ENCODE results near the gene FAR1.
A peak's percentile ranks its signal among the peaks of the same experiment; 100 is the strongest.

Gene FAR1

GRCh38 chr11:13776134-13776815 is 107.8 kb downstream of the FAR1 start:
- peaks cover 31% of the 10 kb centered on the region for H3K4me1 Mint-ChIP-seq
- H3K27me3 Mint-ChIP-seq (ENCODE audit: low read depth, poor library complexity), result peaks cover 4% of the 10 kb centered on the region
- peaks cover 11% of the 10 kb centered on the region for H3K9me3 Mint-ChIP-seq
- peak; percentile 33 for DNase-seq
- no peak overlapping the region for H3K4me3 Mint-ChIP-seq
- H3K36me3 Mint-ChIP-seq (ENCODE audit: low read depth), result no peaks in the 10 kb centered on the region
- peak; percentile 52 for TF ChIP-seq CTCF (IDR thresholded peaks at IDR 0.05)
- no peak overlapping the region for H3K27ac Mint-ChIP-seq

- no peak for TF ChIP-seq CTCF (IDR thresholded peaks at IDR 0.05)
- H3K36me3 Mint-ChIP-seq (ENCODE audit: low read depth), result no peaks in the 10 kb centered on the region
- H3K27me3 Mint-ChIP-seq (ENCODE audit: low read depth, poor library complexity), result peaks cover 4% of the 10 kb centered on the region
- peak overlapping the region; percentile 23 for H3K27ac Mint-ChIP-seq
- DNase-seq, result no peak
- peaks cover 31% of the 10 kb centered on the region for H3K4me1 Mint-ChIP-seq
- H3K9me3 Mint-ChIP-seq, result peaks cover 11% of the 10 kb centered on the region
- H3K4me3 Mint-ChIP-seq, result no peak overlapping the region
Measured at GRCh38 chr11:13777341-13777985, 109.0 kb downstream of the FAR1 start.

GRCh38 chr11:13778345-13778744 is 109.9 kb downstream of the FAR1 start:
- Mint-ChIP-seq H3K27ac (no peak overlapping the region), H3K27me3 (ENCODE audit: low read depth, poor library complexity) (peaks cover 4% of the 10 kb centered on the region)

GRCh38 chr11:13781153-13781552 is 112.7 kb downstream of the FAR1 start:
- H3K36me3 Mint-ChIP-seq (ENCODE audit: low read depth), result no peaks in the 10 kb centered on the region
- H3K27ac Mint-ChIP-seq, result no peak overlapping the region
- no peak for DNase-seq
- H3K9me3 Mint-ChIP-seq, result no peaks in the 10 kb centered on the region
- no peak for TF ChIP-seq CTCF (IDR thresholded peaks at IDR 0.05)
- no peak overlapping the region for H3K4me3 Mint-ChIP-seq
- H3K27me3 Mint-ChIP-seq (ENCODE audit: low read depth, poor library complexity), result peaks cover 4% of the 10 kb centered on the region
- peaks cover 39% of the 10 kb centered on the region for H3K4me1 Mint-ChIP-seq

More at GRCh38 chr11:13778345-13778744, 109.9 kb downstream of the FAR1 start:
- peaks cover 11% of the 10 kb centered on the region for H3K9me3 Mint-ChIP-seq
- H3K4me3 Mint-ChIP-seq, result no peak overlapping the region
- peaks cover 31% of the 10 kb centered on the region for H3K4me1 Mint-ChIP-seq
- TF ChIP-seq CTCF (IDR thresholded peaks at IDR 0.05), result no peak
- H3K36me3 Mint-ChIP-seq (ENCODE audit: low read depth), result no peaks in the 10 kb centered on the region
- no peak for DNase-seq
